ENCODE measurements around the gene INVS.
"Not testable (repeated sequence)": the region's sequence is repeated elsewhere in the genome, so short reads cannot be mapped to it uniquely, and the experiment has no call there.

Gene INVS

DNA sequence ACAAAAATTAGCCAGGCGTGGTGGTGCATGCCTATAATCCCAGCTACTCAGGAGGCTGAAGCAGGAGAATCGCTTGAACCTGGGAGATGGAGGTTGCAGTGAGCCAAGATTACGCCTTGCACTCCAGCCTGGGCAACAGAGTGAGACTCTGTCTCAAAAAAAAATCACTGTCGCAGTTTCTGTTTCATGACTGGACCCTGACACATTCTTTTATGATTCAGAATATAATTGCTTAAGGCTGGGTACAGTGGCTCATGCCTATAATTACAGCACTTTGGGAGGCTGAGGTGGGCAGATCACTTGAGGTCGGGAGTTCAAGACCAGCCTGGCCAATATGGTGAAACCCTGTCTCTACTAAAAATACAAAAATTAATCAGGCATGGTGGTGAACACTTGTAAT is 239.7 kb downstream of the INVS start:
- DNase-seq (ENCODE audit: low spot score), result not testable (repeated sequence)

DNA sequence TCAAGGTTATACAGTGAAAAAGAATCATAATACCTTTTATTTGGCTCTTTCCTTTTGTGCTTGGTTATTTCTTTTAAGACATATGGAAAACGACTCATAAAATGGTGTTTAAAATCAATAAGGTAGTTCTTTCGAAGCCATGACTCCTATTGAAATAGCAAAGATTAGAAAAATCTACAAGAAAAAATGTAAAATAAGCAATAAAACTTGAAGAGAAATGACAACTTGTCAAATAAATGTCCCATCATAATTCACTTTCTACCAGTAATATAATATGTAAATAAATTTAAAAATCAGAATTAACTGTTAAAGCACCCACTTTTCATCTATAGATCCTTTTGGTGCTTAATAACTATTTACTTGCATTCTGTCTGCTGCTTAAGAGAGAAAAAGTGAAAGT is 241.2 kb downstream of the INVS start:
- DNase-seq (ENCODE audit: low spot score), result no peak

DNA sequence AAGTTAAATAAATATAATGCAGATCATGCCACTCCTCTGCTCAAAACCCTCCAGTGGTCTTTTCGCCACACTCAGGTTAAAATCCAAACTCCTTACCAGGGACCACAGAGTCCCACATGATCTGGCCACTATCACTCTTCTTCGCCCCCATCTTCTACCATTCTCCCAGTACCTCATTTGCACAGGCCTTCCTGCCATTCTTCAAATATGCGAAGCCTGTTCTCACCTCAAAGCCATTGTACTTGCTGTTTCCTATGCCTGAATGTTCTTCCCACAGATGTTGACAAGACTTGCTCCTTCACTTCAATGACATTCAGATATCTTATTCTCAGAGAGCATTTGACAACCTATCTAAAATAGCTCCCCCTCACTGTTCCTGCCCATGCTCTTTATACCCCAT is 242.8 kb downstream of the INVS start:
- DNase-seq (ENCODE audit: low spot score), result no peak

DNA sequence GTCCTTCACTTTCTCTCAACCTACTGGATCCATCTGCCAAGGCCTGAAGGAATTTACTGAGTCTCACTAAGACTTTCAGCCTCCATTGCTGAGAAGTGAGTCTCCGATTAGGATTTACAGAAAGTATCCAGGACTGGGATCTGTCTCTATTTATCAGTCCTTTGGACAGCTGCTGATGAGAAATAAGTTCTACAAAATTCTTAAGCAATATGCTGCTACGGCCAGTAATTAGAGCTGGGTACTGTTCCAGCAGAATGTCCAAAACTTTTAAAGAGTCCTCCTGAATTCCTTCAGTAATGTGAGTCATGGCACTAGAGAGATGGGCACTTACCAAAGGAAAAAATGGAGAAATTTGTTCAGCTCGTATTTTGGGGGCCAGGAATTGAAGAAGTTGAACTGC is 247.8 kb downstream of the INVS start:
- DNase-seq (ENCODE audit: low spot score), result no peak

DNA sequence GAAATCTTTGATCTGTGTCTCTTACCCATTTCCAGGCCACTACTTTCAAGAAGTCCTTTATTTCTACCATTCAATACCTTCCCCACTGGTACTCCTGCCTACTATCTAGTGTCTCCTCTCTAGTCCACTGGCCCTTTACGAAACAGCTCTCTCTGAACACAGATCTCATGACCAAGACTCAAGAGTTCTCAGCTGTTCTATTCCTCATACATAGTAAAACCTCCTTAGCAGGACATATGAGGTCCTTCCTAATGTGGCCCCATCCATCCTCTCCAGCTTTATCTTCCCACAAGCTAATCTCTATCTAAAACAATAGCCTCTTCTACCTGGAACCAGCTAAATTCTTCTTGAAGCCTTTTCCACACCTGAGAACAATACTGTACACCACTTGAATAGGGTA is 251.1 kb downstream of the INVS start:
- no peak for DNase-seq (ENCODE audit: low spot score)

Measured in cerebellar cortex (tissue), 1 donor.